ENCODE data around the gene SSC5D.
"Not testable (repeated sequence)": the region's sequence is repeated elsewhere in the genome, so short reads cannot be mapped to it uniquely, and the experiment has no call there.

Gene SSC5D

DNA sequence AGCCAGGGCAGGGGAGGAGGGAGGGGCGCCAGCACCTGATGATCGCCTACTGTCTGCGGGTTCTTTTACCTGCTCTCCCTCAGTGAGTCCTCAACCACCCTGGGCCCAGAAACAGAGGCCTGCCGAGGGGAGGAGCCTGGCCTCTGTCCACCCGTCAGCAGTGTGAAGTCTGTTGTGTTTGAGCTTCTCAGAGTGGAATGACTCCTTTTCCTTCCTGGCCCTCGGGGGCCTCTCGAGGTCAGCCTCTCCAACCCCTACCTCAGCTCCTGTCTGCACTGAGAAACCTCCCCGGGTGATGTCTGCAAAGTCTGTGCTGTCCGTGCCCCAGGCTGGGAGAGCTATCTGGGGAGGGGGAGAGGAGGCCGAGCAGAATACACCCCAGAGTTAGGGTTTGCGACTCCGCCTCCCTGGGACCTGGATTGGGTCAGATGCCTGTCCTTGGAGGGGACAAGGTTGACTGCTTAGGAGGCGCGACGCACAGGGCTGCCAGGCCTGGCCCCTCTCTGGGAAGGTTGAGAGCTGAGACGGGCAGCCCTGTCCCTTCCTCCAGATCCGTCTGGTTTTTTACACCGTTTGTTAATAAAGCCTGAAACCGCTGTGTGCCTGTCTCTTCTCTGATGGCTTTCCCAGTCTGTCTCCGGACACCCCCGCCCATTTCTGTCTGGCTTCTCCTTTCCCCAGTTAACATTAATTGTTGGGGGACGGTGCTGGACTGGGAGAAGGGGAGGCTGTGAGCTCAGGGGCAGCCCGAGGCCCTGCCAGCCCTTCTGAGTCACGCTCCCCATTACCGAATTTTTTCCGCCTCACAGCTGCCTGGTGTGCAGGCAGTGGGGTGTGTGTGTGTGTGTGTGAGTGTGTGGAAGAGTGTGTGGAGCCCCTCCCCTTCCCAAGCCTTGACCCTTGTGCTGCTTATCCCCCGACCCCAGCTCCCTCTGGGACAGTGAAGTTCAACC lies 989 bp upstream of the SSC5D start:
- DNase-seq: peak; percentile 83
- ATAC-seq: peak; percentile 65

DNA sequence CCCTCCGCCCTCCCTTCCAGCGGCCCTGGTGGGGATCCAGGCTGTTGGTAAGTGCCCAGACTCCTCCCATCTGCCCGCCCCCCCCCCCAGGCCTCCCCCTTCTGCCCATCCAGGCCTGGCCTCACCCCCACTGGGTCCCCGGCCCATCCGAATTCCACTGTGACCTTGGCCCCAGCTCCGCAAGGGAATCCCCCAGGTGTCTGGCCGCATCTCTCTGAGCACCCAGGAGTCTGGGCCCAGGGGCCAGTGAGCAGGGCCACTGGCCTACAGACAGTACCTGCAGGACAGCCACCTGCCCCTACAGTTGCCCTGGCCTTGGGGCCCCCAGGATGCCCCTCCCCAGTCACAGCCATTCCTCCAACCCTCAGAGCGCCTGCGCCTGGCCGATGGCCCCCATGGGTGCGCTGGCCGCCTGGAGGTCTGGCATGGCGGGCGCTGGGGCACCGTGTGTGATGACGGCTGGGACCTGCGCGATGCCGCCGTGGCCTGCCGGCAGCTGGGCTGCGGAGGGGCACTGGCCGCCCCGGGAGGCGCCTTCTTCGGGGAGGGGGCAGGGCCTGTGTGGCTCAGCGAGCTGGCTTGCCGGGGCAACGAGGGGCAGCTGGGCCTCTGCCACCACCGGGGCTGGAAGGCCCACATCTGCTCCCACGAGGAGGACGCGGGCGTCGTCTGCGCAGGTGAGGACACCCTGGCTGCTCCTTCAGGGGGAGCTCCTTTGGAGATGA lies 912 bp downstream of the SSC5D start:
- ATAC-seq (no peak), DNase-seq (no peak)

DNA sequence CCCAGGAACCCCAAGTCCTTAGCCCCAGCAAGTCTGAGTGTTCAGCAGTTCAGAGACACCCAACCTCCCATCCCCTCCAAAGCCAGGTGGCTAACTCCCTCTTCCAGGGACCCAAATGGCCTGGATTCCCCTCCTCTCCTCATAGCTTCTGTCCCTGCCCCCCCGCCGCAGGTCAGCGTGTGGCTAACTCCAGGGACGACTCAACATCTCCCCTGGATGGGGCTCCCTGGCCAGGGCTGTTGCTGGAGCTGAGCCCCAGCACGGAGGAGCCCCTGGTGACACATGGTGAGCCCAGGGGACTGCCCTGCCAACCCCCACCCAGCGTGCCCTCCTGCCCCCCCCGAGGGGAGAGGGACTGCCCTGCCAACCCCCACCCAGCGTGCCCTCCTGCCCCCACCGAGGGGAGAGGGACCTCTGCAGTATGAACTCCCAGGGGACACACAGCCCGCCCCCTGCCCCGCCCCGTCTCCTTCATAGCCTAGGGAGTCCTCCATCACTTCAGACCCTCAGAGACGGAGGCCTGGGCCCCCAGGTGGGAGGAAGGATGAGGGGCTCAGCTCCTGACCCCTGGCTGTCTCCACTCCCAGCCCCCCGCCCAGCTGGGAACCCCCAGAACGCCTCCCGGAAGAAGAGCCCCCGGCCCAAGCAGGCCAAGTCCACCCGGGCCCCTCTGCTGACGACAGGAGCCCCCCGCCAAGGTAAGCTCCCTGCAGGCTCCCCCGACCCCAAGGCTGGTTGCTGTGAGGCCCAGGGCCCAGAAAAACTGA lies 1.7 kb downstream of the SSC5D start:
- DNase-seq (no peak), ATAC-seq (no peak)

DNA sequence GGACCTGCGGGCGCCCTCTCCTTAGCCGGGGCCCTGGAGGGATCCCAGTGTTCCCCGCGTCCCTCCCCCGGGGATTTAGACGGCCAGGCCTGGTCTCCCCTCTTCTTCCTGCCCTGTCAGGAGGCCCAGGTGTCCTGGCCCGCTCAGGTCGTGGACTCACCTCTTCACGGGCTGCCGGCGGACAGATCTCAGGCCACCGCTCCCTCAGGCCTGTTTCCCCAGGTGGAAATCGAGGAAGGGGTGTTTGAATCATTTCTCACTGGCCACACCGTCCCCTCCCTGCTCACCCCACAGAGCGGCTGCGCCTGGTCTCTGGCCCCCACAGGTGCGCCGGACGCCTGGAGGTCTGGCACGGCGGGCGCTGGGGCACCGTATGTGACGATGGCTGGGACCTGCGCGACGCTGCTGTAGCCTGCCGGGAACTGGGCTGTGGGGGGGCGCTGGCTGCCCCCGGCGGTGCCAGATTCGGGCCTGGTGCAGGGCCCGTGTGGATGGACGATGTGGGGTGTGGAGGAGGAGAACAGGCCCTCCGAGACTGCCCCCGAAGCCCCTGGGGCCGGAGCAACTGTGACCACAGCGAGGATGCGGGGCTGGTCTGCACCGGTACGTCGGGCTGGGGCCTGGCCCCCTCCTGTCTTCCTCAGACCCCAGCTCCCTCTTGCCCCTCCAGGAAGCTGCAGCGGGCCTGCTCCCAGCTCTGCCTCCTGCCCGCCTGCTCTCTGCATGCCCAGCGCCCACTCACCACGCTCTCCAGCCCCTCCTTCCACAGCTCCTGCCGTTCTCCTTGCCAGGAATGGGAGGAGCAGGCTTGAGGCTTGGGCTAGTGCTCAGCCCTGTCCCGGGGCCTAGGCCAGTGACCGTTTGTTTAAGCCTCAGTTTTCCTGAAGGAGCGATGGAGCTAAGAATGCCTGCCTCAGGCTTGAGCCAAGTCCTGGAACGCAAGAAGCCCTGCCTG lies 2.5 kb downstream of the SSC5D start:
- no peak for DNase-seq
- no peak for ATAC-seq

DNA sequence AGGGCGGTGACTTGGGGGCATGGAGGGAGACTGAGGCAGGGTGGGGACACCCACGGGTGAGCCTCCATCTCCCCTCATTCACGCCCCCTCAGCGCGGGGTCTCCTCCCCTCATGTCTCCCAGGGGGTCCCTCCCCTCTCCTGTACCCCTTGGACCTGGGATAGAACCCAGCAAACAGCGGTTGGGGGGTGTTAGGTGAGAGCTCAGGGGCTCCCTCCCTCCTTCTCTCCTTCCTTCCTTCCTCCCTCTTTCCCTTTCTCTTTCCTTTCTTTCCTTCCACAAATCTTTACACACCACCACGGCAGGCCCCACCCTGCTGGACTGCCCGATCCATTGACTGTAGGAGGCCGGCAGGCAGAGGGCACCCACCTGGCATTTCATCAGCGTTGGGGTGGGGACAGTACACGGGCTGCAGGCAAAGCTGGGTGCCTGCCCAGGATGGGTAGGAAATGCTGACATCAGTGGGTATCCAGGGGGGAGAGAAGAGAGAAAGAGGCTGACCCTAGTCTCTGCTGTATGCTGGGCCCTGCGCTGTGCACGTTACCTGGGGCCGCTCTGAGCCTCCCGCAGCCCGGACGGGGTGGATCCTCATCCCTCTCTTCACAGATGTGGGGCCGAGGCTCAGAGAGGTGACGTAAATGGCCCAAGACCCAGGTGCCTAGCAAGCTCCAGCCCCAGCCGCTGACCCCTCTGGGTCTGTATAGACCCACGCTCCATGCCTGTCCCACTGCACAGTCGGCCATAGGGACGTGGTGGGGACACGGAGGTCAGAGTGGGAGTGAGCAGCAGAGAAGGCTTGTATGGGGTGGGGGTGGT lies 3.5 kb downstream of the SSC5D start:
- ATAC-seq: no peak
- DNase-seq: no peak

DNA sequence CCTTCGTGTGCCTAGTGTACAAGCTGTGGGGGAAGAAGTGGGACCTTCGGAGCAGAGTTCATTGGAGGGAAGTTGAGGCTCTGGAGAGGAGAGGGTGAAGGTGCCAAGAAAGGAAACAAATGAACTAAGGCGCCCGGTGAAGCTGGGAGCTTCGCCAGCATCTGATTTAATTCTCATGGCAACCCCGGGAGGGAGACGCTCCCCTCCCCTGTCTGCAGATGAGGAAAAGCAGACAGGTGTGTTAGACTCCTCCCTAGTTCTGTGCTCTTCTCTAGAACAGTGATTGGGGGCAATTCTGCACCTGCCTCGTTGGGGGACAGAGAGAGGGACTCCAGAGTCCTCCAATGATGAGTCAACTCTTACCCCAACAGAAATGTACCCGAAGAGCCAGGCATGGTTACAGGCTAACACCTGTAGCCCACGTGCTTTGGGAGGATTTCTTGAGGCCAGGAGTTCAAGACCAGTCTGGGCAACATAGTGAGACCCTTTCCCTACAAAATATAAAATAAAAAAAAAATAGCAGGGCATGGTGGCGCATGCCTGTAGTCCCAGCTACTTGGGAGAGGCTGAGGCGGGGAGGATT lies 4.2 kb downstream of the SSC5D start:
- DNase-seq: no peak
- no peak for ATAC-seq

DNA sequence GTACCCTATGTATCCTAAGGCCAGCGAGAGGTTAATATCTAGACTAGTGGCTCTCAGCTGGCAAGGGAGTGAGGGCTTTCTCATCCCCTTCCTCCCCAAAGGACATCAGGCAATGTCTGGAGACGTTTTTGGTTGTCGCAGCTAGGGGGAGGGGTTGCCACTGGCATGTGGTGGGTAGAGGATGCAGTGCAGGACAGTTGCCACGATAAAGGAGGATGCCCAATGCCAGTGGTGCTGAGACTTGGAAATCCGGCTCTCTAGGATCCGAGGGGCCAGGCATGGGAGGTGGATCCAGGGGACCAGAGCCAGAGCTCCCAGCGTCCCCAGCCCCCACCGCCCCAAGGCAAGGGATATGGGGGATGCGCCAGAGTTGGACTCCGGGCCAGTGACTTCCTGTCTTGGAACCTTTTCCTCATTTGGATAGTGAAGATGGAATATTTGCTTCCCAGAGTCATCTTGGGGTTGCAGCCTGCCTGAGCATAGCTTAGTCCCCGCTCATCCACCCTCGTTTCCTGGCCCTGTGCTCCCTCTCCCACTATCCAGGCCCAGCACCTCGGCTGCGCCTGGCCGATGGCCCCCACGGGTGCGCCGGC lies 4.9 kb downstream of the SSC5D start:
- DNase-seq: no peak
- ATAC-seq: no peak

DNA sequence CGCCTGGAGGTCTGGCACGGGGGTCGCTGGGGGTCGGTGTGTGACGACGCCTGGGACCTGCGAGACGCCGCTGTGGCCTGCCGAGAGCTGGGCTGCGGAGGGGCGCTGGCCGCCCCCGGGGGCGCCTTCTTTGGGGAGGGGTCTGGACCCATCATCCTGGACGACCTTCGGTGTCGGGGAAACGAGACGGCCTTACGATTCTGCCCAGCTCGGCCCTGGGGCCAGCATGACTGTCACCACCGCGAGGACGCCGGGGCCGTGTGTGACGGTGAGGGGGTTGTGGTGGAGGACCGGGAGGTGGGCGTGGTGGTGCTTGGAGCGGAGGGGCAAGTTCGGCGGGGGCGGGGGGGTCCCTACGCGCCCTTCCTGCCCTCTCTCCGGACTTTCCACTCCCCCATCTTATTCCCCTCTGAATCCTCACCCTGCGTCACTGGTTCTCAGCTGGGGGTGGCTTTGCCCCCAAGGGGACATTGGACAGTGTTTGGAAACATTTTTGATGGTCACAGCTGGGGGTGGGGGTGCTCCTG lies 5.5 kb downstream of the SSC5D start:
- no peak for ATAC-seq

DNA sequence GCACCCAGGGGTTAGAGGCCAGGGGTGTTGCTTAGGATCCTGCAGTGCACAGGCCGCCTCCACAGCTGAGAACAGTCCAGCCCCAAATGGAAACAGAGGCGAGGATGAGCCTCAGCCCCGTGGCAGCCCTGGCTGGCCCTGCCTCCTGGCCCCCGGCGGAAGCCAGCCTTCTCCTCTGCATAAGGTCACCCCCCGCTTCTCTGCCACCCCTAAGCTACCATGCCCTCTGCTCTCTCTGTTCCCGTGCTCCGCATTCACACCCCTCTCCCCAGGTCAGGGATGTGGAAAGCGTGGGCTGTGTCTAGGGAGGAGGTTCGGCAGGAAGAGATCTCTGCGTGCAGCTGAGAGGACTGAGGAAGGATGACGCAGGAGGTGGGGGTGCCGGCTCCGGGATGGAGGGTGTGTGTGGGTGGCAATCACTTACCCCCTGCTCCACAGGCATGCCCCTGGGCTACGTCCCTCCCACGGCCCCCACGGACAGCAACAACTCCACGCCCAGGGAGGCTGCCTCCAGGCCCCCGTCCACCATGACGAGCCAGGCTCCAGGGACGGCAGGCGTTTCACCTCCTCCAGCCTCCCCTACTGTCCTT lies 6.0 kb downstream of the SSC5D start:
- ATAC-seq (peak; percentile 61), DNase-seq (no peak)

More for the DNA sequence above, 5.5 kb downstream of the SSC5D start:
- DNase-seq: no peak

DNA sequence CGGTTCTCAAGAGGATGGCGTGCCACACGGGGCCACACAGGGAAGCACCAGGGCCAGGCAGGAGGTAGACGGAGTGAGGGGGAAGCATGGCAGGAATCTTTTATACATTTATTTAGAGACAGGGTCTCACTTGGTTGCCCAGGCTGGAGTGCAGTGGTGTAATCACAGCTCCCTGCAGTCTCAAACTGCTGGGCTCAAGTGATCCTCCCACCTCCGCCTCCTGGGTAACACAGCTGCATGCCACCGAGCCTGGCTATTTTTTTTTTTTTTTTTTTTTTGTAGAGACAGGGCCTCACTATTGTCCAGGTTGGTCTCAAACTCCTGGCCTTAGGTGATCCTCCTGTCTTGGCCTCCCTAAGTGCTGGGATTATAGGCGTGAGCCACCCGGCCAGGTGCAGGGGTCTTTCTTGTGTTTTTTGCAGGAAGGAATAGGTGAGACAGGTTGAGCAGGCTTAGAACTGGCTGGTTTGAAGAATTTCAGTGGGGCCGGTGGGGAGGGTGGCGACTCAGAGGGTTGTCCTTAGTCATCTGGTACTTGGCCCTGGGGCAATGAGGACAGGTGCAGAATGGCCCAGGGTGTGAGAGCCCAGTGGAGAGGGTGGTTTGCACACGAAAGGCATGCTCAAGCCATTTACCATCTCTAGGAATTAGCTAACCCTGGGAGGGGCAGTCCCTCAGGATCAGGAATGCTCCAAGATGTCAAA lies 7.6 kb downstream of the SSC5D start:
- DNase-seq: no peak
- ATAC-seq: no peak

DNA sequence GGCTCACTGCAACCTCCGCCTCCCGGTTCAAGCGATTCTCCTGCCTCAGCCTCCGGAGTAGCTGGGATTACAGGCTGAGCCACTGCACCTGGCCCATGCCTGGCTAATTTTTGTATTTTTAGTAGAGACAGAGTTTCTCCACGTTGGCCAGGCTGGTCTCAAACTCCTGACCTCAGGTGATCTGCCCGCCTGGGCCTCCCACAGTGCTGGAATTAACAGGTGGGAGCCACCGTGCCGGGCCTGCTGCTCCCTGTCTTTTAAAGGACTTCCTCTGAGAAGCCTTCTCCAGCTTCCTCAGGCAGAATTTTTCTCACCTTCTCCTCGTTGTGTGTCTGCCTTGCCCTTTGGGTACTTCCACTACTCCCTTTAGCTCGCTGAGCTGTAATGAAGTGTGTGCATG lies 8.6 kb downstream of the SSC5D start:
- DNase-seq, ATAC-seq: not testable (repeated sequence)

DNA sequence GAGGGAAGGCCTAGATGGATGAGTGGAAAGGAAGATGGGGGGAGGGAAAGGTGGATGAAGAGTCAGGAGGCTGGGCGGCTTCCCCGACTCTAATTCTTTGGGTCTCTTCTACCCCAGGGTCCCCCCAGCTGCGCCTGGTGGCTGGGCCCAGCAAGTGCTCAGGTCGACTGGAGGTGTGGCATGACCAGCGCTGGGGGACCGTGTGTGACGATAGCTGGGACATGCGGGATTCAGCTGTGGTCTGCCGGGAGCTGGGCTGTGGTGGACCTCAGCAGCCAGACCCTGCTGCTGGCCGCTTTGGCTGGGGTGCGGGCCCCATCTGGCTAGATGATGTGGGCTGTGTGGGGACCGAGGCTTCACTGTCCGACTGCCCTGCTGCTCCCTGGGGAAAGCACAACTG lies 9.5 kb downstream of the SSC5D start:
- no peak for ATAC-seq
- no peak for DNase-seq

DNA sequence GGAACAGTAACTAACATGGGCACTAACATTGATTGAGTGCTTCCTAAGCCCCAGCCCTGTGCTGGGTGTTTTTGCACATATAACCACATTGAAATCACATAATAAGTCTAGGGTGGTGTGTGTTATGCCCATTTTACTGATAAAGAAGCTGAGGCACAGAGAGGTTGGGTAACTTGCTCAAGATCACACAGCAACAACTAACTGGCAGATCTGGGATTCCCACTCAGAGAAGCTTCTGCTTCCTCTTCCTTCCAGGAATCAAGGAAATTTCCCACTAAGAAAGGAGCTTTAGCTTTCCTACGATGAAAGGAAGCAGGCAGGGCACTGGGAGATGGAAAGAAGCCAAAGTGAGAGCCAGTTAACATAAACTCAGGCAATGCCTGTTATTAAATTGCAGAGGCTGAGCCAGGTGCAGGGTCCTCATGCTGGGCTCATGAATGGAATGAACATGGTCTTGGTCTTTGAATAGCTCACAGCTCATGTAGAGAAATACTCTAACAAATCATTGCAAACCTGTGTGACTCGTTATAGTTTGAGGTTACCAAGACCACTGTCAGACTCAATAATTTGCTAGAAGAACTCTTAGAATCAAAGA lies 10.1 kb downstream of the SSC5D start:
- DNase-seq (no peak), ATAC-seq (no peak)

DNA sequence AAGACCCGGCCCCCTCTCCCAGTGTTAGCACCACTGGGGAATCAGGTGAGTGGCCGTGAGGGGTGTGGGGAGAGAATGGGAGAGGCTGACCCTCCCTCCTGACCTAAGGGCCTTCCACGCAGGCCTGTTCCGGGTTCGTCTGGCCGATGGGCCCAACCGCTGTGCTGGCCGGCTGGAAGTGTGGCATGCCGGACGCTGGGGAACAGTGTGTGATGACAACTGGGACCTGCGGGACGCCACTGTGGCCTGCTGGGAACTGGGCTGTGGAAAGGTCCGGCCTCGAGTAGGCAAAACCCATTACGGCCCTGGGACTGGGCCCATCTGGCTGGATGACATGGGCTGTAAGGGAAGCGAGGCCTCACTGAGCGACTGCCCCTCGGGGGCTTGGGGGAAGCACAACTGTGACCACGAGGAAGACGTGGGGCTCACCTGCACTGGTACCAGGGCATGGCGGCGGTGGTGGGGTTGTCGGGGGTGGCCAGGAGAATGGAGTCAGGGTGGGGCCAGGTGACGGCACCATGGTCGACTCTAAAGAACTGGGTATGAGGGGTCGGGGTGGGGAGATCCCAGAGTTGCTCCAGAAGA lies 12.2 kb downstream of the SSC5D start:
- DNase-seq (no peak), ATAC-seq (no peak)

DNA sequence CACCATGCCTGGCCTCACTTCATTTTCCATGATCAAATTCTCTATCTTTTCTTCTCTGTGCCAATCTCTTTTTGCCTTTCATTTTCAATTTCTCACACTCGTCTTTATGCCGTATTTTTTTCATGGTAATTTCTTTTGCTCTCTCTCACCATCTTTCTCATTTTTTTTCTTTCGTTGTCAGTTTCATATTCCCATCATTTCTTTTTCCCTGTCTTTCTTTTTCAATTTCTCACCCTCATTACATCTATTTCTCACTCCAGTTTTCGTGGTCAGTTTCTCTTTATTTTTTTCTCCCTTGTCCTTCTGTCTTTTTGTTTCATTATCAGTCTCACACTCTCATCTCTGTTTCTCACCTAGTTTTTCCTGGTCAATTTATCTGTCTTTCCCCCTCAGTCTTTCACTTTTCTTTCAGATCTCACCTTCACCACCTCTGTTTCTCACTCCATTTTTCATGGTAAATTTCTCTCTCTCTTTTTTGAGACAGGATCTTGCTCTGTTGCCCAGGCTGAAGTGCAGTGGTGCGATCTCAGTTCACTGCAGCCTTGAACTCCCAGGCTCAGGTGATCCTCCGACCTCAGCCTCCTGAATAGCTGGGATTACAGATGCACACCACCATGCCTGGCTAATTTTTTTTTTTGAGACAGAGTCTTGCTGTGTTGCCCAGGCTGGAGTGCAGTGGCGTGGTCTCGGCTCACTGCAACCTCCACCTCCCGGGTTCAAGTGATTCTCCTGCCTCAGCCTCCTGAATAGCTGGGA lies 14.1 kb downstream of the SSC5D start:
- ATAC-seq (no peak), DNase-seq (no peak)

DNA sequence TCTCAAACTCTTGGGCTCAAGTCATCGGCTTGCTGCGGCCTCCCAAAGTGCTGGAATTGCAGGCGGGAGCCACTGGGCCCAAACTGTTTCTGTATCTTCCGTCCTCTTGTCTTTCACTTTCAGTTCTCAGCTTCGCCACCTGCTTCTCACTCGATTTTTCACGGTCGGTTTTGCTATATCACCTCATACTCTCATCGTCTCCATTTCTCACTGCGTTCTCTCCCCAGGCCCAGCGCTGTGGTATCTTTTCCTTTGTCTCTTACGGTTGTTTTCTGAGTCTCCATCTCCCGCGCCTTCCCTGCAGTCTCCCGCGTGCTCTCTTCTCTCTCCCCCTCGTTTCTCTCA lies 14.9 kb downstream of the SSC5D start:
- DNase-seq: no peak
- ATAC-seq: no peak
